ENCODE measurements around the gene SGMS1. TPM values are rescaled to one million over a fixed set of nuclear protein-coding genes. Genes with fewer than 3 reads are reported as not detected.

The SGMS1 gene
- total and polyA plus RNA-seq, 4 experiments from 2014 or later, result 10.0 to 33.0 (median 20.3) TPM

DNA sequence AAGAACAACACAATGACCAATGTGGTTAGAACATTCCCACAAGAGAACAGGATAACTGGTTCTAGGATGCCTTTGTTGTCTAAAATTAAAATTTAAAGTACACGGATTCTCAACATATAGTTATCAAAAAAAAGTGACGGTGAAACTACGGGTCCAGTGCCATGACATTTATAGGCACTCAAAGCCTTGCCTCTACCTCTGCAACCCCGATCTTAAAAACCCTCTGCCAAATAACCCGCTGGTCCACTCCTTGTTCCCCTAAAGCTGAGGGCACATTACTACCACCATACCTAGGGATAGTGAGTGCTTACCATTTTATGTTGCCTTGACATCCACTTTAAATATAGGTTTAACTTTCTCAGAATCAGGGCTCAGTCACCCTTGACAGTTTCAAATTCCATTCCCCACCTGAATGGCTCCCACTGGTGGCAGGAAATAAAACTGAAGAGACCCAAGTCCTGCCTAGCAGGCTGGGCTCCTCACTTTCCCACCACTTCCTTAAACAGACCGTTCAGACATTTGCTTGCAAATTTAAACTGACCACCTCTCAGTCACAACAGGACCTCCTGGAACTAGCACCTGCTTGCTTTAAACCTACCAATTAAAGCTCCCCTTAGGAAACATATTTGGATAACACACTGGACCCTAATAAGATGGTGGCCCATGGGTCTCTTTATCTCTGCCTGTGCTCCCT lies 202.6 kb downstream of the SGMS1 start:
- peaks cover 28 to 42% (median 32%) of the 10 kb centered on the region in 4 donors for H3K4me1 Mint-ChIP-seq
- H3K4me3 Mint-ChIP-seq, result peak overlapping the region in 2 of 8 donors; percentile 22 to 69
- Histone ChIP-seq H3K27ac (ENCODE audit: low read depth, low read length) (no peak overlapping the region), H3K4me3 (ENCODE audit: low read length in 2 of 2) (no peak overlapping the region), H3K36me3 (ENCODE audit: insufficient read depth, low read length) (no peaks in the 10 kb centered on the region), H3K27me3 (ENCODE audit: insufficient read depth, low read length) (no peaks in the 10 kb centered on the region), H3K9me3 (ENCODE audit: control insufficient read depth in 1 of 2, low read length in 2 of 2) (no peaks in the 10 kb centered on the region), H3K4me1 (ENCODE audit: insufficient read depth, low read length) (peaks cover 28% of the 10 kb centered on the region)
- intact Hi-C loops (cut with micrococcal nuclease), result loop anchor here (5.0 kb wide), 1 partner anchor 49 kb away; no protein-coding TSS in a partner anchor
- H3K27me3 Mint-ChIP-seq, result no peaks in the 10 kb centered on the region
- CTCF ChIA-PET (ENCODE audit: partially characterized antibody), result interaction anchor here (1.0 to 4.1 kb wide), 5 partner anchors 15 to 157 kb away, joined by 3 to 14 read pairs (median 7); no protein-coding TSS in a partner anchor
- H3K9me3 Mint-ChIP-seq, result no peaks in the 10 kb centered on the region
- H3K27ac Mint-ChIP-seq, result peak overlapping the region in 2 of 7 donors; percentile 14 to 48
- POLR2A ChIA-PET (ENCODE audit: partially characterized antibody), result no interaction called here
- DNase-seq, result no peak
- peaks cover 4 to 15% of the 10 kb centered on the region in 2 donors for H3K36me3 Mint-ChIP-seq

DNA sequence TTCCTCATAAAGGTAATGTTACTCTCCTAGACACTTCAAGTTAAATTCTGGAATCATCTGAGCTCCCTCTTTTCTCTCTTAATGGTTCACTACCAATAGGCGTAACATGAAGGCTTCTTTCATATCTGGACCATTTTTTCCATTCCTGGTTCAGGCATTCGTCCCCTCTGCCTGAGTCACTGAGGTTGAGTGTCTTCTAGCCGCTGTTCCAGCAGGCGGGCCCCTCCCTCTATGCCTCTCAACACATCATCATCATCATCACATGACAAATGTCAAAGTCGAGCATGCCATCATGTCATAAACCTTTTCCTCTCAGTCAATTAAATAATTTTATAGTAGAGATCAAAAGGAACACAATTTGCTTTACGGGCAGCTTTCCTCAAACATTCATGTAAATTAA lies 203.6 kb downstream of the SGMS1 start:
- Mint-ChIP-seq H3K4me1 (peaks cover 28 to 42% (median 34%) of the 10 kb centered on the region in 4 donors), H3K27ac (peak overlapping the region in 1 of 7 donors; percentile 28), H3K36me3 (peaks cover 4 to 12% of the 10 kb centered on the region in 2 donors), H3K9me3 (no peaks in the 10 kb centered on the region), H3K4me3 (peak overlapping the region in 3 of 8 donors; percentile 14 to 26 (median 22)), H3K27me3 (no peaks in the 10 kb centered on the region)
- H3K4me1 ChIP-seq (ENCODE audit: insufficient read depth, low read length), result peaks cover 28% of the 10 kb centered on the region
- H3K9me3 ChIP-seq (ENCODE audit: control insufficient read depth in 1 of 2, low read length in 2 of 2), result no peaks in the 10 kb centered on the region
- no peak overlapping the region for H3K4me3 ChIP-seq (ENCODE audit: low read length in 2 of 2)
- no peak for DNase-seq
- CTCF ChIA-PET (ENCODE audit: partially characterized antibody), result interaction anchor here (0.7 to 4.1 kb wide), 6 partner anchors 20 to 158 kb away, joined by 3 to 14 read pairs (median 5); no protein-coding TSS in a partner anchor
- no peaks in the 10 kb centered on the region for H3K27me3 ChIP-seq (ENCODE audit: insufficient read depth, low read length)
- POLR2A ChIA-PET (ENCODE audit: partially characterized antibody), result no interaction called here
- intact Hi-C loops (cut with micrococcal nuclease), result loop anchor here (5.0 kb wide), 1 partner anchor 48 kb away; no protein-coding TSS in a partner anchor
- no peak overlapping the region for H3K27ac ChIP-seq (ENCODE audit: low read depth, low read length)
- H3K36me3 ChIP-seq (ENCODE audit: insufficient read depth, low read length), result no peaks in the 10 kb centered on the region

GRCh38 chr10:50419756-50420155 lies 204.0 kb downstream of the SGMS1 start:
- no peaks in the 10 kb centered on the region for H3K9me3 ChIP-seq (ENCODE audit: control insufficient read depth in 1 of 2, low read length in 2 of 2)
- peaks cover 28% of the 10 kb centered on the region for H3K4me1 ChIP-seq (ENCODE audit: insufficient read depth, low read length)
- no peak overlapping the region for H3K27ac ChIP-seq (ENCODE audit: low read depth, low read length)
- Mint-ChIP-seq H3K27me3 (no peaks in the 10 kb centered on the region), H3K4me1 (peaks cover 28 to 42% (median 35%) of the 10 kb centered on the region in 4 donors), H3K9me3 (no peaks in the 10 kb centered on the region), H3K36me3 (peaks cover 4 to 10% of the 10 kb centered on the region in 2 donors), H3K27ac (no peak overlapping the region), H3K4me3 (peak overlapping the region in 1 of 8 donors; percentile 26)
- intact Hi-C loops (cut with micrococcal nuclease), result loop anchor here (2.0 to 5.0 kb wide), 2 partner anchors 47 to 205 kb away; no protein-coding TSS in a partner anchor
- DNase-seq, result no peak
- H3K36me3 ChIP-seq (ENCODE audit: insufficient read depth, low read length), result no peaks in the 10 kb centered on the region
- H3K4me3 ChIP-seq (ENCODE audit: low read length in 2 of 2), result no peak overlapping the region
- CTCF ChIA-PET (ENCODE audit: partially characterized antibody), result interaction anchor here (0.7 to 4.1 kb wide), 5 partner anchors 21 to 158 kb away, joined by 3 to 14 read pairs (median 7); no protein-coding TSS in a partner anchor
- H3K27me3 ChIP-seq (ENCODE audit: insufficient read depth, low read length), result no peaks in the 10 kb centered on the region
- POLR2A ChIA-PET (ENCODE audit: partially characterized antibody), result no interaction called here

DNA sequence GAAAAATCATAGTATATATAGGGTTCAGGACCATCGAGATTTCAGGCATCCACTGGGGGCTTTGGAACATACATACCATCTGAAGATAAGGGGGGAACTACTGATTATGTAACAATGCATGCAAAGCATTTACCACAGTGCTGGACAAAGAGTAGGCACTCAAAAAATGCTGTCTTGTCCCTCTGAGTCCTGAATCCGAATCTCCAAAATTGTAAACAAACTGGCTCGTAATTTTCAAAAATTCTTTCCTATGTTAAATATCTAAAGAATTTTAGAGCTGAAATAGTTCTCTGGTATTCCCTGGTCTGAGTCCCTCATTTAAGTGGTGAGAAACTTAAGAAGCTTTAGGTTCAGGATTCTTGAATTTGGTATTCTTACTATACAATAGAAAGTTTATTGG lies 204.7 kb downstream of the SGMS1 start:
- peak overlapping the region in 1 of 7 donors; percentile 67 for H3K27ac Mint-ChIP-seq
- no peak for DNase-seq
- H3K4me3 ChIP-seq (ENCODE audit: low read length in 2 of 2), result no peak overlapping the region
- H3K9me3 Mint-ChIP-seq, result no peaks in the 10 kb centered on the region
- peak overlapping the region; percentile 12 to 95 (median 92) for H3K4me3 Mint-ChIP-seq
- no peaks in the 10 kb centered on the region for H3K36me3 ChIP-seq (ENCODE audit: insufficient read depth, low read length)
- H3K27me3 ChIP-seq (ENCODE audit: insufficient read depth, low read length), result no peaks in the 10 kb centered on the region
- peaks cover 29 to 43% (median 37%) of the 10 kb centered on the region in 4 donors for H3K4me1 Mint-ChIP-seq
- H3K9me3 ChIP-seq (ENCODE audit: control insufficient read depth in 1 of 2, low read length in 2 of 2), result no peaks in the 10 kb centered on the region
- H3K4me1 ChIP-seq (ENCODE audit: insufficient read depth, low read length), result peaks cover 28% of the 10 kb centered on the region
- no peaks in the 10 kb centered on the region for H3K27me3 Mint-ChIP-seq
- POLR2A ChIA-PET (ENCODE audit: partially characterized antibody), result no interaction called here
- H3K27ac ChIP-seq (ENCODE audit: low read depth, low read length), result no peak overlapping the region
- peaks cover 4 to 10% of the 10 kb centered on the region in 2 donors for H3K36me3 Mint-ChIP-seq
- intact Hi-C loops (cut with micrococcal nuclease), result loop anchor here (2.0 kb wide), 1 partner anchor 206 kb away; no protein-coding TSS in a partner anchor
- CTCF ChIA-PET (ENCODE audit: partially characterized antibody), result interaction anchor here (2.4 to 4.1 kb wide), 3 partner anchors 21 to 203 kb away, joined by 8 to 14 read pairs (median 13); no protein-coding TSS in a partner anchor

DNA sequence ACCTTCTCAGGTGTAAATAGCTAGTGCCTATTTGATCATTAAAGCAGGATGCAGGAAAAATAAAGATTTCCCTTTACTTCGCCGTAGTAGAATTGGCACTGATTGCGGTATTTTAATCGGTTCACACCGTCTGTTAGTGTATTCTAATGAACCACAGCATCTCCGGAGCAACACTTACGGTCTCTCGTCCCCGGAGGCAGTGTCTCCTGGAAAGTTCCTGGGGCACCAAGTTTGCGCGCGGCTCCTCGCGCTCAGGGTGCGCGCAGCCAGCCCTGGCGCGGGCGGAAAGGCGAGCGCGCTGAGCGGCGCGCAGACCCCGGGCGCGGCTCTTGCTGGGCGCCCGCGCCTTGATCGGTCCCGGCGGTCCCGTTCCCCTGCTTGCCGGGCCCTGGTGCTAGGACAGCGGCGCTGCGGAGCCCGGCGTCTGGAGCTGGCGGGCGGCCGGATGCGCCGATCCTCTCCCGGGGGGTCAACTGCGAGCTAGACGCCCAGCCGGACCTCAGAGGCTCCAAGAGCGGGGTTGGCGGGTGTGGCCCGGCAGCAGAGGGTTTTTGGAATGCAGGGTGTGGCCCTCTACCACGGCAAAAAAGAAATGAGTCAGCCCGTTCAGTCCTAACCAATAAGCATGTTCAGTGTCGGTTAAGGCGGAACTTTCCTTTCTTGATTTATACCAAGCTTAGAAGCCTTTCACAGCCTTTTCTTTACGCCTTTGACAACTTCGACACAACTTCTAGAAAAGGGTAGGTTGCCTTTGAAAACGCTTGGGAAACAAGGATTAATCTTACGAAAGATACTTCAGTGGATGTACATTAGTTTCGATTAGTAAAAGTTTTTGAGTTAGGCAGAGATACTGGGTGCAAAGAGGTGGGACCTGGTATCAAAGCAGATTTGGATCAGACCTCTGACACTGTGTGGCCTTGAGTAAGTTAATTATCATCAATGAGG lies 205.6 kb downstream of the SGMS1 start:
- CTCF ChIA-PET (ENCODE audit: partially characterized antibody), result interaction anchor here (2.4 to 4.1 kb wide), 3 partner anchors 20 to 235 kb away, joined by 7 to 14 read pairs (median 8); no protein-coding TSS in a partner anchor
- Mint-ChIP-seq H3K36me3 (peaks cover 4 to 5% of the 10 kb centered on the region in 2 donors), H3K27ac (peak overlapping the region; percentile 67 to 90 (median 70)), H3K4me3 (peak overlapping the region; percentile 91 to 95 (median 94)), H3K9me3 (no peaks in the 10 kb centered on the region), H3K27me3 (no peaks in the 10 kb centered on the region), H3K4me1 (peaks cover 26 to 47% (median 41%) of the 10 kb centered on the region in 4 donors)
- POLR2A ChIA-PET (ENCODE audit: partially characterized antibody), result interaction anchor here (1.0 to 1.9 kb wide), 4 partner anchors 22 to 207 kb away, joined by 3 to 17 read pairs (median 7); no protein-coding TSS in a partner anchor
- peaks cover 33% of the 10 kb centered on the region for H3K4me1 ChIP-seq (ENCODE audit: insufficient read depth, low read length)
- peak overlapping the region; percentile 6 for H3K27ac ChIP-seq (ENCODE audit: low read depth, low read length)
- no peaks in the 10 kb centered on the region for H3K36me3 ChIP-seq (ENCODE audit: insufficient read depth, low read length)
- H3K4me3 ChIP-seq (ENCODE audit: low read length in 2 of 2), result peak overlapping the region; percentile 58 to 62
- H3K9me3 ChIP-seq (ENCODE audit: control insufficient read depth in 1 of 2, low read length in 2 of 2), result no peaks in the 10 kb centered on the region
- peak; percentile 38 to 50 (median 39) for DNase-seq
- no peaks in the 10 kb centered on the region for H3K27me3 ChIP-seq (ENCODE audit: insufficient read depth, low read length)
- intact Hi-C loops (cut with micrococcal nuclease), result loop anchor here (2.0 kb wide), 1 partner anchor 207 kb away; no protein-coding TSS in a partner anchor

DNA sequence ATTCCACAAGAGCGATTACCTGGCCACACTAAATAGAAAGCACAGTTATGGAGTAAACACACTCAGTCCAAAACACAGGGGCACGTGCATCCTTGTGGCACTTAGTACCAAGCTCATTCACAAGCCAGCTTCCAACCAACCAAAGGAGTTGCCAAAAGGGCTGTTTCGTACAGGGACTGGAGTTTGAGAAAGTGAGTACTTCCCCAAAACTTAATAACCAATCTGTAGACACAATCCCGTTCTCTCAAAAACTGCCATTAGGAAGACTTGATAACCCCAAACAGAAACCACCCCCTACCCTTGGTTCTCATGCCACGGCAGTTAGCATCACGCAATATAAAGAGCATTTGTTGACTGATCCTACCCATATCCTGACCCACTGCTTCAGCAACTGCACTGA lies 206.3 kb downstream of the SGMS1 start:
- no peaks in the 10 kb centered on the region for H3K36me3 ChIP-seq (ENCODE audit: insufficient read depth, low read length)
- ChIA-PET POLR2A (ENCODE audit: partially characterized antibody) (interaction anchor here (1.0 to 1.9 kb wide), 4 partner anchors 21 to 207 kb away, joined by 3 to 17 read pairs (median 7); no protein-coding TSS in a partner anchor), CTCF (ENCODE audit: partially characterized antibody) (interaction anchor here (2.4 to 2.7 kb wide), 2 partner anchors 204 to 236 kb away, joined by 7 to 8 read pairs; no protein-coding TSS in a partner anchor)
- no peak for DNase-seq
- Mint-ChIP-seq H3K27ac (peak overlapping the region in 3 of 7 donors; percentile 1 to 55 (median 38)), H3K27me3 (no peaks in the 10 kb centered on the region), H3K36me3 (peaks cover 1 to 4% of the 10 kb centered on the region in 2 donors), H3K4me1 (peaks cover 26 to 49% (median 40%) of the 10 kb centered on the region in 4 donors), H3K4me3 (peak overlapping the region; percentile 77 to 95 (median 89)), H3K9me3 (no peaks in the 10 kb centered on the region)
- no peaks in the 10 kb centered on the region for H3K9me3 ChIP-seq (ENCODE audit: control insufficient read depth in 1 of 2, low read length in 2 of 2)
- H3K4me1 ChIP-seq (ENCODE audit: insufficient read depth, low read length), result peaks cover 35% of the 10 kb centered on the region
- intact Hi-C loops (cut with micrococcal nuclease), result no loop called here
- H3K4me3 ChIP-seq (ENCODE audit: low read length in 2 of 2), result peak overlapping the region; percentile 58 to 62
- H3K27ac ChIP-seq (ENCODE audit: low read depth, low read length), result peak overlapping the region; percentile 6
- no peaks in the 10 kb centered on the region for H3K27me3 ChIP-seq (ENCODE audit: insufficient read depth, low read length)

Data from CD4-positive, alpha-beta memory T cell (primary cell).